Activated CD8-positive, alpha-beta memory T cell treated with anti-CD3 and anti-CD28 coated beads, Interleukin-2, amount 50 U/mL, for 1 hour (primary cell): ENCODE results near the gene DFFB.
"Not testable (repeated sequence)": the region's sequence is repeated elsewhere in the genome, so short reads cannot be mapped to it uniquely, and the experiment has no call there.

Experiments
- DNase-seq: peaks from one replicate; pipeline ENCODE4 v3.0.0-alpha.2; 2020; ENCODE audit errors: extremely low read depth

Gene DFFB, protein sequence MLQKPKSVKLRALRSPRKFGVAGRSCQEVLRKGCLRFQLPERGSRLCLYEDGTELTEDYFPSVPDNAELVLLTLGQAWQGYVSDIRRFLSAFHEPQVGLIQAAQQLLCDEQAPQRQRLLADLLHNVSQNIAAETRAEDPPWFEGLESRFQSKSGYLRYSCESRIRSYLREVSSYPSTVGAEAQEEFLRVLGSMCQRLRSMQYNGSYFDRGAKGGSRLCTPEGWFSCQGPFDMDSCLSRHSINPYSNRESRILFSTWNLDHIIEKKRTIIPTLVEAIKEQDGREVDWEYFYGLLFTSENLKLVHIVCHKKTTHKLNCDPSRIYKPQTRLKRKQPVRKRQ

DNA sequence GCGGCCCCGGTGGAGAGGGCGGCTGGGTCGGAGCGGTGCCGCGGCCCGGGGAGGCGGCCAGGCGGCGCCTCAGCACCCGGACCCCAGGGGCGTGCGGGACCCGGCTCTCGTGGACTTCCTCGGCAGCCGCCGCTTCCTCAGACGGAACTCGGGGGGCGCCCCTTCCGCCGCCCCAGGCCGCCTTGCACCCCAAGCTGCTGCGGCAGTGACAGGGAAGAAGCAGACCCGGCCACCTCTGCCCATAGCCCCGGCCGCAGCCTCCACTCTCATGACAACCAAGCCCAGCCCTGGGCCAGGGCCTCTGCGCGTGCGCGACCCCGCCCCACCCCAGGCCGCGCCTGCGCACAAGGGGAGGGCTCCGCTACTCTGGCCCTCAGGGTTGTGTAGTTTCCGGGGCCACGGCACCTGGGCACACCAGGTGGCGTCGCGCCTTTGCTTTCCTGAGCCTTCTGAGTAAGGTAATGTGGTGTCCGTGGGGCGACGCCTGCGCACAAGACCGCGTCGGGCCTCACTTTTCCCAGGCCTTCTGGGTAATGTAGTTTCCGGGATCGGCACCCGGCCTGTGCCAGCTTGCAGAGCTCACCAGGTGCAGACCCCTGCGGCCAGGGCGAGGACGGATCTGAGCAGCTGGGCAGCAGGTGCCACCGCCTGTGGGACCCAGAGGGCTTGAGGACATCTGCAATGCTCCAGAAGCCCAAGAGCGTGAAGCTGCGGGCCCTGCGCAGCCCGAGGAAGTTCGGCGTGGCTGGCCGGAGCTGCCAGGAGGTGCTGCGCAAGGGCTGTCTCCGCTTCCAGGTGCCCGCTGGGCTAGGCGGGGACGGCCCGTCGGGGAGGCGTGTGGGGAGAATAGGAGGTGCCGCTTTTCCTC, at the start of gene DFFB, which contains the start of gene CEP104:
DFFB (plus strand) TSS at position 554 of the 868 bp plus-strand sequence; CDS start at position 682, 128 bp downstream.
CEP104 (minus strand) TSS at position 289 of the 868 bp plus-strand sequence. CDS start 4,804 bp downstream, outside the sequence.
- peak; percentile 96 for DNase-seq

DNA sequence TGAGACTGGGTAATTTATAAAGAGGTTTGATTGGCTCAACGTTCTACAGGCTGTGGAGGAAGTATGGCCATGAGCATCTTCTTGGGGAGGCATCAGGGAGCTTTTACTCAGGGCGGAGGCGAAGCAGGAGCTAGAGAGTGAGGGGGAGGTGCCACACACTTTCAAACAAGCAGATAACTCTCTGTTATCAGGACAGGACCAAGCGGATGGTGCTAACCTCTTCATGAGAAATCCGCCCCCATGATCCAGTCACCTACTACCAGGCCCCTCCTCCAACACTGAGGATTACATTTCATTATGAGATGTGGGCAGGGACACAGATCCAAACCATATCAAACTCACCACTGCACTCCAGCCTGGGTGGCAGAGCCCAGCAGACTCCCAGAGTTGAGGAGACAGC, 49.5 kb upstream of the DFFB start:
- no peak for DNase-seq

DNA sequence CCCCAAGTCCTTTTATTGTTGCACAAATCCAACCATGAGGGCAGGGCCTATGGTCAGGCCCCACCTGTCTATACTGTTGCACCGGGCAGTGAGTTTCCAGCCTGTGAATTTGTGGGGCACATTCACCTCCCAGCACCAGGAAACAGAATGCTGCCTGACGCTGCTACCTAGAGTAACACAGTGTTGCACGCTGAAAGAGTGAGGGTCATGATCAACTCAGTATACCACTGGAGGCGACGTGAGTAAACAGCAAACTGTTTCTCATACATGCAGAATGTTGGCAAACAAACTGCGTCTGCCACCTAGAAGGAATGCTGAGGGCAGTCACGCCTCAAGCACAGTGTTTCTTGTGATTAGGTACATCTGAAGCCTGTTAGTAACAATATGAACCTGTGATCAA, 47.6 kb upstream of the DFFB start:
- DNase-seq = no peak

DNA sequence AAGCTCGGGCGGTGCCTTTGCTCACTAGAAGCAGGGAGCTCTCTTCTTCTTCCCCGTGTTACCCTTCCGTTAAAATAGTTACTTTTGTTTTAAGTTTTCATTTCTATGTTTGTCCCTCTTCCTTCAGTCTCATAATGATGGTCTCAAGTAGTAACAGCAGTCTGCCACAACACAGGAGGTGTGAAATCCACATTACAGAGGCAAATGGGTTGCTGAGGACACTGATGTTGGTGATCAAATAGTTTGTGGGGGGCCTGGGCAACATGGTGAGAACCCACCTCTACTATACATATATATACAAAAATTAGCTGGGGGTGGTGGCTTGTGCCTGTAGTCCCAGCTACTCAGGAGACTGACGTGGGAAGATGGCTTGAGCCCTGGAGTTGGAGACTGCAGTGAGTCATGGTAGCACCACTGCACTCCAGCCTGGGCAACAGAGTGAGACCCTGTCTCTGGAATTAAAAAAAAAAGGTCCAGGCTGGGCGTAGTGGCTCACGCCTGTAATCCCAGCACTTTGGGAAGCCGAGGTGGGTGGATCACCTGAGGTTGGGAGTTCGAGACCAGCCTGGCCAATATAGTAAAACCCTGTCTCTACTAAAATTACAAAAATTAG, 47.0 kb upstream of the DFFB start:
- not testable (repeated sequence) for DNase-seq

DNA sequence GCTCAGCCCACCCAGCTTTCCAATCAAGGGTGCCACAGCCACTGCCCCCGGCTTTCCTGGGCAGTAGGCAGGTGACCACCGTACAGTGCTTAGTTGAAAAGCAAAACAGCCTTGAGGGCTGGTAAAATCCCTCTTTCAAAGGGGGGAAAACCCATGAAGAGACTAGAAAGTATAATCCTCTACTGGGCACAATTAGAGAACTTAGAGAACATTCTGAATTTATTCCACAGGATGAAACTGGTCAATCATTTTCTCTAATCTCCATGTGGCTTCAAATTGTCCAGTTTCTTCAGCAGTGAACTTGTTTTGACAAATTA, 45.7 kb upstream of the DFFB start:
- DNase-seq = no peak

DNA sequence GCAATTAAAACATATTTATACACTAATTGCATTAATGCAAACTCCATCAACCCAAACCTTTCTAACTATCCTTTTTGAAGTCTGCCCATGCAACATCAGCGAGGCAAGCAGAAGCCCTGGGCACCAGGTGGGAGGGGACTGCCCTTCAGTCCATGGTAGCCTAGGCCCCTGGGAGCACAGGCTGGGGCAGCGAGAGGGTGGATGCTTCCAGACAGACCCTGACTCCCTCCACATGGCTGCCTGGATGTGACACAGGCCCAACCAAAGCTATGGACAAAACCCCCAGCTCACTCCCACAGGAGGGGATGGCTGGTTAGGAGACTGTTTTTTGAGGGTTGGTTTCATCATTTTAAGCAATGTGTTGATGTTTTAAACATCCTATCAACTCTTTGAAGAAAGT, 43.2 kb upstream of the DFFB start:
- no peak for DNase-seq

DNA sequence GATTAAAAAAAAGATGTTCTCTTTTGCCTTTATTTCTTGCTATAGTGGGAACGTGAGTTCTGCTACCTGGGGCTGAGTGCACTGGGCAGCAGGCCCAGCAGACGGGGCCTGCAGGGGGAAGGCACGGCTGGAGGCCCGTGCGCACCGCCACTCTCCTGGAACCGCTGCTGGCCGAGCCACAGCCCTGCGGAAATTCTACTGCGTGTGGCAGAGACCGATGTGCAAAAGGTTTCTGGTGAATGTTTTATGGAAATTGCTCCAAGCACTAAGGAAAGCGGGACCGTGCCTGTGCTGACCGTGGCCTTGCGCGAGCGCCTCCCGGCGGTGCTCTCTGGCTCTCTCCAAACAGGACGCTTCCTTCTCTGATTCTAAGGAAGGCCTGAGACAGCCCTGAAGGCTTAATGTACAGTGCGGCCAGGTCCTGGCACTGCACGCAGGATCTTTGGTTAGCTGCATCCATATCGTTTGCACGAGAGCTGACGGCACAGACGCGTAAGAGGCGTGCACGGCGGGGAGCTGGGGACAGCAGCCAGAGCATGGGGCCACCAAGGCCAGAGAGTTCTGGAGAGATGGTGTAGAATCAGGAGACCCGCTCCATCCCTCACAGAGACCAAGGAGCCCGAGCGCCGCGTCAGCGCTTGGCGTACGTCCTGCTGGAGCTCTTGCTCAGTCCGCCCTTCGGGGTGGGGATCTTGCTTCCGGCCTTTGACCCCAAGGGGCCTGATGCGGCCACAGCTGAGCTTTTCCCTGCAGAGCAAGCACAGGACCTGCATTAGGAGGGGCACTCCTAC, 42.3 kb upstream of the DFFB start:
- no peak for DNase-seq

DNA sequence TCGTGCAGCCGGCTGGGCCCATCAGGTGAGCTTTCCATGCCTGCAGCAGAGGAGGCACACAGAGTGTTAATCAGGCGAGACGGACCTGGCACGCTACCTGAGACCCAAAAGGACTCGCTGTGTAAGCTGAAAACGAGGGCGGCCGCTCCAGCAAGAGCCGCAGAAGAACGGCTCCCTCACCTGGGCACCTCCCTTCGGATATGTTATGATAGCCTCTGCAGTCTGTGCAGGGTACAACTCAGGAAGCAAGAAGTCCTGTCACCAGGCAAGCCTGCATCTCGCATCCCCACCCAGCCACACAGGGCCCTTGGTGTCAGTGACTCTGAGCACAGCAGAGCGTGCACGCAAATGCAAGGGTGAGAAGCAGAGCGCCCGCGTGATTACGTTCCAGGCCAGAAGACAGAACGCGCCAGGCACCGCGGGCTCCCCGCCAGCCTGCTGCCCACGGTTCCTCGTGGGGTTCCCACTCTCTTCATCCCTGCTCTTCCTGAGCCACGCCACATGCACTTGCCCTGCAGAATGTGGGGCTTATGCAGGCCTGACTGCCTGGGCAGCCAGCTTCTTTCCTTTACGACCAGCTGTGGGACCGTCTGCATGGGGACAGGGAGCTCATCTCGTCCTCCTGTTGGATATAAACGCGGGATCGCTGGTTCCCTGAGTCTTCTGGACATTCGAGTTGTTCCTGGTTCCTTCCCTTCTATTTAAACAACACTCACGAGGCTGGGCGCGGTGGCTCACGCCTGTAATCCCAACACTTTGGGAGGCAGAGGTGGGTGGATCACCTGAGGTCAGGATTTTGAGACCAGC, 40.7 kb upstream of the DFFB start:
- DNase-seq = no peak

DNA sequence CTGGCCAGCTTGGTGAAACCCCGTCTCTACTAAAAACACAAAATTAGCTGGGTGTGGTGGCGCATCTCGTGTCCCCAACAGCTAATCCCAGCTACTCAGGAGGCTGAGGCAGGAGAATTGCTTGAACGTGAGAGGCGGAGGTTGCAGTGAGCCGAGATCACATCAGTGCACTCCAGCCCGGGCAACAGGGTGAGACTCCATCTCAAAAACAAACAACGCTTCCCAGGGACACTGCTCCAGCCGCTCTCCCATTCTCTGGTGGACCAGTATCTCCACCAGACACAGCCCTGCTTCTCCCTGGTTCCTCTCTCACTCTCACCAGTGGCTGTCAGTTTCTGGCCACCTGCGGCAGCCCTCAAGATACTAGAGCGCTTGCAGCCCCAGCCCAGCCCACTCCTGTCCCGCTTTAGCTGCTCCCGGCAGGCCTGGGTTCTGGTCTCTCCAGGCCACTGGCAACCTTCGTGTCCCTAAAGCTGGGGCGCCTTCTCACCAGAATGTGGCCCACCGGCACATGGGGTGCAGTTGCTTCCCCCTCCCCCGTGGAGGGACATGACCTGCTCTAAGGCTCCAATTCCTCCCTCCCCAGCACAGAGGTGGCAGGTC, 40.0 kb upstream of the DFFB start:
- DNase-seq = no peak

DNA sequence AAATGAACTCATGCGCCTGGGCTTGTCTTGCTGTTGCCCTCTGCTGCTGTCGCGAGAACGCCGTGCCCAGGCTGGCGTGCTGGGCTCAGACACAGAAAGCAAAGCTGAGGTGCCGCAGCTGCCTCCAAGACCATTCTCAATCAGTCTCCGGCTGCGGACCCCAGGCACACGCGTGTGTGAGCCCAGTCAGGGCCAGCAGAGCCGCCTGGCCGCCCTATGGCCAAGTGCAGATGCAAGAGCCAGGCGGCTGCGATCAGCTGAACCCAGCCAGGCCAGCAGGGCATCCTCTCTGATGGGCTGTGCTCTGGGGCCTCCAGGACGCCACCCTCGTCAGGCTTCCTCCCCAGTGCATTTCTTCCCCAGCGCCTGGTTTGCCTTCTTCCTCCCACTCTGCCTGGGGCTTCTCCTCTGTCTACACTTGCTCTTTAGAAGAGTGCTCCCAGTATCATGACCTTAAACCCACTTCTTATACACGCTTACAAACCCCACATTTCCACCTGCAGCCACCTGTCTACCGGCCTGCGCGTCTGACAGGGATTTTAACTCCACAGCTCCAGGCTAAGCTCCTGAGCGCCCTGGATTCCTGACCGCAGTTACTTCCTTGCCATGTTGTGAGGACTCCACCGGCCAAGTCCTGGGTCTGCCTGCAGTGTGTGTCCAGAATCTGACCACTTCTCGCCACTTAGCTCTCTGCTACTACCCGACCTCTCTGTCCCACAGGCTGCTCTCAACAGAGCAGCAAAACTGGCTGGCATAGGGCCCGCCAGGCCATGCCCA, 39.3 kb upstream of the DFFB start:
- no peak for DNase-seq

DNA sequence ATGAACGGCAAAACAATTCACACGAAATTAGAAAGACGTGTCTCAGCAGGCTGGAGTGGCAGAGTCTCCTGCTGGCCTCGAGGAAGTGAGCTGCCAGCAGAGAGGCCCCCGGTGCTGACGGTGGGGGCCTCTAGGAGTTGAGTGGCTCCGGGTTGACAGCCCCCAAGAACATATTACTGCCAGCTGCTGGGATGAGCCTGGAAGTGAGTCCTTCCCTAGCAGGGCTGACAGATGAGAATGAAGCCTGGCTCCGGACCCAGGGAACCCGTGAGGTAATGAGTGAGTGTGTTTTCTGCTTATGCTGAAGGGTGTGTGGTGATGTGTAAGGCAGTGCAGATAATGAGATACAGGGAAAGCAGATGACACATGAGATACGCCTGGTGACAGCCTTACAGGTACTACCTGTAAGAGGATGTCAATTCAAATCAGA, 37.5 kb upstream of the DFFB start:
- no peak for DNase-seq

DNA sequence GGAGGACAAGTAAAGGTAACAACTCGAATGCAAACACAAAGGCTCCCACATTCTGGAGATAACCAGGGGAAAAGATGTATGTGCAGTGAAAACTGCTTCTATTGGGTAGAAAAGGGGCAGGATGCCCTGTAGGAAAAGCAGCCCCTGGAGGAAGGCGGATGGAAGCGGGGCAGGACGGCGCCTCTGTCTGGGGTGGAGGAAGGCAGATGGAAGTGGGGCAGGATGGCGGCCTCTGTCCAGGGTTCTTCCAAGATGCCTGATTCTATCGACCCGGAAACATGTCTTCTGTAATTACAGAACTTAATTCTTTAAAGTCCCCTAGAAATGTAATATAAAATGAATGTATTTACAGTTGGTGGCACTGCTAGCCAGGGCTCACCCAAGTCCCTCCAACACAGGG, 37.0 kb upstream of the DFFB start:
- DNase-seq = no peak

DNA sequence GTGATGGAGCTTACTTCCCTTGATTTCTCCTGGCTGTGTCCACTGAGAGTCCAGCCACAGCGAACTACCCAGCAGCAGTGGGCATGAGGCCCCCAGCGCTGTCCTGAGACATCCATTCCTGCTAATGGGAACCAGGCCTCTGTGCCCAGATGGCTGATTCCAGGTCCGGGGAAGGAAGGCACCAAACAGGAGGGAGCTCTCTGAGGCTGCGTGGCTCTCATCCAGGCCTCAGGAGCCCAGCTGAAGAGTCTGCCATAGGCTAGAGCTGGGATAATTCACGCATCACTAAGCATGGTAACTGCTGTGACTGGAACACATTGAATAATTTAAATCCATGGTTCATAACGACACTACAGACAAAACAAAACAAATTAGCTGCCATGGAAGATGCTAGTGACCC, 36.3 kb upstream of the DFFB start:
- DNase-seq = no peak

DNA sequence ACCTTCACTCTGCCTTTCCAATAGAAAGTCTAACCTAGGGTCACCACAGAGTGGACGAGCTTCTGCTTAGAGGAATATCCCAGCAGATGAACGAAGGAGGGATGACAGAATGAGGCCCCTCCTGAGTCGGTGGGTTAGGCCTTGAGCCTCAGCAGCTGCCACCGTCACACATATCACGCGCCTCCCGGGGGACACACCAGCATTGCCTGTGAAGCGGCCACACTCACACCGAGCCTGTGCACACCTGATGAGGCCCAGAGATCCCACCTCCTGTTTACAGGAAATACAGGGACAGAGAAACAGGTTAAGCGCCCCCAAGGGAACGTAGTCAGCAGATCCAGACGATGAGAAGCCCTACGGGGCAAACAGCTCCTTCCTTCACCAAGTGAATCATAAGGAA, 35.8 kb upstream of the DFFB start:
- DNase-seq = no peak

DNA sequence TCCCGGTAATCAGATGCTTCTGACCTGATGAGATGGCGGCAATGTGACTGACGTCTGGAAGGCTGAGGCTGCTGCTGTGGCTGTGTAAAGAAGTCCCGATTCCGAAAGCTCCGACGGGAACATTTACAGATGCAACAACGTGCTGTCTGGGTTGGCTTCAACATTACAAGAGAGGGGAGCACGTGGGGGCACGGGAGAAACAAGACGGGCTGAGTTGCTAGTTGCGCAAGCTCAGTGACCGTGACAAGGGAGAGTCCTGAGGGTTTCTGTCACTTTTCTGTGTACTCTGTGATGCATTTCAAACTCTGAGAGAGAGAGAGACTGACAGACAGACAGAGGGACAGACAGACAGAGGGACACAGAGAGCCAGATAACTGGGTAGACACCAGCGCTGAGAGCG, 35.4 kb upstream of the DFFB start:
- DNase-seq = no peak

DNA sequence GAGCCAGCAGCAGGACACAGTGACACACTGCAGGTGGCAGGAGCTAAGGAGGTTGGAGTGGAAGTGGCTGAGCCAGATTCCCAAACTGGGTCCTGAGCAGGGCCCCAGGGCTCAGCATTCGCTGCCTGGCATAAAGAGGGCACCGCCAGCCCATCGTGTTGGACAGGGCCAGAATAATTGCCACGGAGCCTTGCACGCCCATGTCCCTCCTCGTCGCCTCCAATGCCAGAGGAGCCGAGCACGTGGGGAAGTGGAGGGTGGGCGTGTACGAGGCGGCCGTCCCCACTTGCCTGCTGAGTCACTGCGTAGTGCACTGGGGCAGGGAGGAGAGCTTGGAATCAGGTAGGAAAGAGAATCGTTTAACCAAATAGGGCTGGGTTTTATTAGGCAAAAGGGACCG, 34.9 kb upstream of the DFFB start:
- no peak for DNase-seq

DNA sequence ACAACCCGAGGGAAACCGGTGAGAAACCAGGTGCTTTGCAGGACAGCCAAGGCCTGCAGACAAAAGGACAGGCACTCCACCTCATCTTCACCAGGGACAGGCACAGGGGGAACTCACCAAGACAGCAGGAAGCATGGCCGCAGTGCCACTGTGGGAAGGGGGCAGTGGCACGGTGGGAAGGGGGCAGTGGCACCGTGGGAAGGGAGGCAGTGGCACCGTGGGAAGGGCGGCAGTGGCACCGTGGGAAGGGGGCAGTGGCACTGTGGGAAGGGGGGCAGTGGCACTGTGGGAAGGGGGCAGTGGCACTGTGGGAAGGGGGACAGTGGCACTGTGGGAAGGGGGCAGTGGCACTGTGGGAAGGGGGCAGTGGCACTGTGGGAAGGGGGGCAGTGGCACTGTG, 32.6 kb upstream of the DFFB start:
- DNase-seq = no peak

DNA sequence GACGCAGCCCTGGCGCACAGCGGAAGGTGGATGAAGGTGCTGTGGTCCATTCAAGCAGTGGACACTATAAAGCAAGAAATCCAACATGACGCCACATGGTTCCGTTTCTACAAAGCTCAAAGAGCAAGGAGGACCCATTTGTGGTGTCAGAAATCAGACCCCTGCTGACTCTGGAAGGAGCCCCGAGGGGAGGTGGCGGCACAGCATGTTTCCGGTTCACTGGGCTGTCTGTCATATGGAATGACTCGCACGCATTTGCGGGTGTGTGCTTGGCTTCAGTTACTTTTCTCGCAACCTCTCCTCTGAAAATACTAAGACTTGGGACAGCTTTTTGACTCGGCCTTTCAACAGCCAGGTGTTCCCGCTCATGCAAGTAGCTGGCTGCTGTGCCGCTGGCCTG, 31.9 kb upstream of the DFFB start:
- DNase-seq = no peak

DNA sequence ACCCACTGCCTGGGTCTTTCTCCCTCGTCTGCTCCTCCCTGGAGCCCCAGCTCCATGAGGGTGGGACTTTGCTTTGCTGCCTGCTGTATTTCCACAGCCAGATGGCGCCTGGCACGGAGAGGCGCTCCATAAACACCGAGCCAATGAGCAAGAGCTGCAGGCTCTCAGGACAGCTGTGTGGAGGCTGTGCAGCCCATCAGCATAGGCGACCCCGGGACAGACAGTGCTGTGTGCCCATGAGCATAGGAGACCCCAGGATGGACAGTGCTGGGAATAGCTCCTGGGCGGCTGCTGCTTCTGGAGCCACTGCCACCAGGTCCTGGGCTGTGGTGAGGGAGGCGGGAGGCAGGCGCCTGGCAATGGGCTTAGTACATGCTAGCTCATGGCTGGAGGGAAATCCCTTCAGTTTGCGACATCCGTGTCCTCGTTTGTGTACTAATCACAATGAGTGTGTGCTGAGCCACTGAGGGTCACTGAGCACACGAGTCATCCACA, 29.4 kb upstream of the DFFB start:
- DNase-seq = no peak

DNA sequence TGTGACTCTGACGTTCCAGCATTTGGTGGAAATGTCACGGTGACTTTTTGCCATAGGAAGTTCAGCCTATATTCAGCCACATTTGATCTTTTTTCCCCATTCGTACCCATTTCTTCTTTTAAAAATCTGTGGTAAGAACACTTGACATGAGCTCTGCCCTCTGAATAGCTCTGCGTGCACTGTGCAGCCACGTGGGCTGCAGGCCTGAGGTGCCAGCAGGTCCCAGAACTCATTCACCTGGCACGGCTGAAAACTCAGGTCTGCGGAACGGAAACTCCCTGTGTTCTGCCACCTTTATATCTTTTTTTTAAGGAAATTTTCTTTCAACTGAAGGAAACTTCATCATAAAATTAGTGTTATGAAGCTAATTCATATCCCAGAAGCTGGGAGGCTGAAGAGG, 28.9 kb upstream of the DFFB start:
- DNase-seq = no peak
